Trophoblast cell (in vitro differentiated cells and primary cell): ENCODE measurements around the gene OBSCN.
A peak's percentile ranks its signal among the peaks of the same experiment; 100 is the strongest.

Experiments
- DNase-seq, 2 donors: peaks; one replicate each; pipeline ENCODE4 v3.0.0-alpha.2; 2016
- H2AFZ ChIP-seq: 2 replicates; pipeline ENCODE4 v1.6.1; 2013; ENCODE audit warnings: low read length, moderate library complexity, mild to moderate bottlenecking; ENCODE audit not compliant: insufficient read depth, poor library complexity
- H2AK5ac ChIP-seq: 2 replicates; pipeline ENCODE4 v1.6.1; 2013; ENCODE audit warnings: mild to moderate bottlenecking, low read length
- H2BK120ac ChIP-seq: 2 replicates; pipeline ENCODE4 v1.6.1; 2013; ENCODE audit warnings: low read length, mild to moderate bottlenecking, moderate library complexity; ENCODE audit not compliant: insufficient read depth, poor library complexity
- H2BK12ac ChIP-seq: 2 replicates; pipeline ENCODE4 v1.6.1; 2013; ENCODE audit warnings: mild to moderate bottlenecking, low read length, moderate library complexity
- H2BK5ac ChIP-seq: 2 replicates; pipeline ENCODE4 v1.6.1; 2013; ENCODE audit warnings: low read length, low read depth, moderate library complexity, mild to moderate bottlenecking; ENCODE audit not compliant: poor library complexity
- H3K14ac ChIP-seq: 2 replicates; pipeline ENCODE4 v1.6.1; 2013; ENCODE audit warnings: mild to moderate bottlenecking, low read length
- H3K18ac ChIP-seq: 2 replicates; pipeline ENCODE4 v1.6.1; 2013; ENCODE audit warnings: mild to moderate bottlenecking, low read length
- H3K23ac ChIP-seq: 2 replicates; pipeline ENCODE4 v1.6.1; 2013; ENCODE audit warnings: low read length
- H3K27ac ChIP-seq: 2 replicates; pipeline ENCODE4 v1.5.1; 2013; ENCODE audit warnings: low read depth, mild to moderate bottlenecking, inconsistent platforms, low read length, moderate library complexity
- H3K27me3 ChIP-seq: 2 replicates; pipeline ENCODE4 v1.6.1; 2013; ENCODE audit warnings: inconsistent platforms, mild to moderate bottlenecking, low read length, moderate library complexity; ENCODE audit not compliant: insufficient read depth
- H3K36me3 ChIP-seq, 2 experiments: 1 replicate in 1 of 2; 2 replicates in 1 of 2; pipeline ENCODE4 v1.6.1; 2013; ENCODE audit warnings: low read length in 2 of 2, mild to moderate bottlenecking in 2 of 2, moderate library complexity in 1 of 2; ENCODE audit not compliant: insufficient read depth in 2 of 2, control insufficient read depth in 1 of 2
- H3K4ac ChIP-seq: 2 replicates; pipeline ENCODE4 v1.6.1; 2013; ENCODE audit warnings: low read depth, mild to moderate bottlenecking, low read length, moderate library complexity
- H3K4me1 ChIP-seq, 2 experiments: 1 replicate in 1 of 2; 2 replicates in 1 of 2; pipeline ENCODE4 v1.6.1; 2013; ENCODE audit warnings: low read length in 2 of 2, mild to moderate bottlenecking in 2 of 2, moderate library complexity in 1 of 2; ENCODE audit not compliant: insufficient read depth in 2 of 2, control insufficient read depth in 1 of 2
- H3K4me2 ChIP-seq: 2 replicates; pipeline ENCODE4 v1.6.1; 2013; ENCODE audit warnings: inconsistent platforms, mild to moderate bottlenecking, low read length, moderate library complexity
- H3K4me3 ChIP-seq: 2 replicates; pipeline ENCODE4 v1.5.1; 2013; ENCODE audit warnings: mild to moderate bottlenecking, low read depth, low read length, inconsistent platforms
- H3K79me1 ChIP-seq: one replicate; pipeline ENCODE4 v1.6.1; 2013; ENCODE audit warnings: low read length
- H3K79me2 ChIP-seq: 2 replicates; pipeline ENCODE4 v1.6.1; 2013; ENCODE audit warnings: low read length, mild to moderate bottlenecking; ENCODE audit not compliant: control insufficient read depth, insufficient read depth, poor library complexity
- H3K9ac ChIP-seq: 2 replicates; pipeline ENCODE4 v1.6.1; 2013; ENCODE audit warnings: mild to moderate bottlenecking, low read length
- H3K9me3 ChIP-seq: 2 replicates; pipeline ENCODE4 v1.6.1; 2013; ENCODE audit warnings: low read depth, mild to moderate bottlenecking, control low read depth, inconsistent platforms, low read length; ENCODE audit not compliant: insufficient read depth
- H4K12ac ChIP-seq: 2 replicates; pipeline ENCODE4 v1.6.1; 2013; ENCODE audit warnings: low read depth, mild to moderate bottlenecking, low read length, moderate library complexity
- H4K8ac ChIP-seq: 2 replicates; pipeline ENCODE4 v1.6.1; 2013; ENCODE audit warnings: low read depth, mild to moderate bottlenecking, low read length, moderate library complexity
- H4K91ac ChIP-seq: one replicate; pipeline ENCODE4 v1.6.1; 2013; ENCODE audit warnings: low read depth, mild to moderate bottlenecking, low read length, moderate library complexity
- whole genome bisulfite sequencing: extraction: QIAGEN DNeasy Blood & Tissue Kit; methylation state at CpG from one replicate; pipeline ENCODE4 v1.1.7; 2013; ENCODE audit warnings: missing lambda C conversion rate; ENCODE audit not compliant: insufficient read length, insufficient coverage; ENCODE audit errors: extremely low coverage; 5-methylcytosine and 5-hydroxymethylcytosine counted together

The OBSCN gene

DNA sequence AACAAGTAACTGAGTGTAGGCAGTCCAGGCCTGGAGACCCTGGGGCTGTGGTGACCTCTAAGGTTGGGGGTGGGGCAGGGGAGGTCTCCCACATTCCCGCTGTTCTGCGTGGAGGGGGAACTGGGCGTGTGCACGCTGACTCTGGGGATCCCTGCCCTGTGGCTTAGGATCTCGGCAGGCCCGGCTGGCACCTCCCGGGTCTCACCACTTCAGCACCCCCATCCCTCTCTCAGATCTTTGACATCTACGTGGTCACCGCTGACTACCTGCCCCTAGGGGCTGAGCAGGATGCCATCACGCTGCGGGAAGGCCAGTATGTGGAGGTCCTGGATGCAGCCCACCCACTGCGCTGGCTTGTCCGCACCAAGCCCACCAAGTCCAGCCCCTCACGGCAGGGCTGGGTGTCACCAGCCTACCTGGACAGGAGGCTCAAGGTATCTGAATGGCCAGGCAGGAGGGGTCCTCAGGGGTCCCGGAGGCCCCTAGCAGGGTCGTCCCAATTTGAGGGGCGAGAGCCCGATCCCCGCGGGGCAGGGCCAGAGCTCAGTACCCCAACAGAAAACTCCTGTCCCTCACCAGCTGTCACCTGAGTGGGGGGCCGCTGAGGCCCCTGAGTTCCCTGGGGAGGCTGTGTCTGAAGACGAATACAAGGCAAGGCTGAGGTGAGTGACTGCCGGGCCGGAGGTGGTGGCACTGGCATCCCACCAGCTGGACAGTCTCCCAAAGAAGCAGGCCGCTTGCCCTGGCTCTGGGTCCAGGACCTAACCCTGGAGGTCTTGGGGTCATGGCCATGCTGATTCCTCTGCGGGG lies 130.1 kb downstream of the OBSCN start:
- no CpG with 5 or more reads among the region's 26 CpGs for WGBS
- Histone ChIP-seq H3K9me3 (peaks cover 1% of the 10 kb centered on the region), H2AFZ (no peak overlapping the region), H3K4ac (no peak overlapping the region), H3K4me2 (no peak overlapping the region), H4K12ac (no peak overlapping the region), H3K27ac (no peak overlapping the region), H2BK12ac (no peak overlapping the region), H3K79me2 (no peaks in the 10 kb centered on the region), H2BK120ac (no peak overlapping the region), H3K4me1 (no peaks in the 10 kb centered on the region), H2AK5ac (no peak overlapping the region), H3K9ac (no peak overlapping the region), H3K4me3 (no peak overlapping the region), H3K27me3 (no peaks in the 10 kb centered on the region), H3K18ac (no peak overlapping the region), H3K79me1 (no peaks in the 10 kb centered on the region), H4K8ac (no peak overlapping the region), H2BK5ac (no peak overlapping the region), H4K91ac (no peak overlapping the region), H3K36me3 (peaks cover 8 to 11% of the 10 kb centered on the region in 2 experiments), H3K14ac (no peak overlapping the region), H3K23ac (no peak overlapping the region)
- DNase-seq, result no peak

DNA sequence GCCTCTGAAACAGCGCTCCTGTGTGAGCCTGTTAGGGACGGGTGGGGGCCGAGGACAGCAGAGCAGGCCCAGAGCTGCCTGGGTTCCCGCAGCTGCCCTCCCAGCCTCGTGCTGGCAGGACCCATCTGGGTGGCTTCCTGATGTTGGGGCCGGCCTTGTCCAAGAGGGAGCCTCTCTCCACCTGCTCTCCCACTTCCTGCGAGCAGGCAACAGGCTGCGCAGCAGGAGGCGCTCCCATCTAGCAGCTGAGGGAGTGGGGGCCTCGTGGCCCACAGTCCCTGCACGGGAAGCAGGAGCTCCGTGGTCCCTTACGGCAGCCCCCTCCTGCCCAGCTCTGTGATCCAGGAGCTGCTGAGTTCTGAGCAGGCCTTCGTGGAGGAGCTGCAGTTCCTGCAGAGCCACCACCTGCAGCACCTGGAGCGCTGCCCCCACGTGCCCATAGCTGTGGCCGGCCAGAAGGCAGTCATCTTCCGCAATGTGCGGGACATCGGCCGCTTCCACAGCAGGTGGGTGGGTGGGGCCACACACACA lies 130.7 kb downstream of the OBSCN start:
- no peak overlapping the region for H2BK12ac ChIP-seq
- no peak overlapping the region for H4K12ac ChIP-seq
- H3K79me1 ChIP-seq, result no peaks in the 10 kb centered on the region
- no CpG with 5 or more reads among the region's 21 CpGs for WGBS
- no peak overlapping the region for H3K4me2 ChIP-seq
- no peak overlapping the region for H2AFZ ChIP-seq
- no peak overlapping the region for H3K4ac ChIP-seq
- H3K27ac ChIP-seq, result no peak overlapping the region
- no peak overlapping the region for H4K8ac ChIP-seq
- H3K9me3 ChIP-seq, result peaks cover 1% of the 10 kb centered on the region
- H2AK5ac ChIP-seq, result no peak overlapping the region
- no peak overlapping the region for H3K18ac ChIP-seq
- no peak overlapping the region for H3K23ac ChIP-seq
- no peaks in the 10 kb centered on the region for H3K4me1 ChIP-seq
- no peak overlapping the region for H2BK5ac ChIP-seq
- H3K36me3 ChIP-seq, result peaks cover 8 to 10% of the 10 kb centered on the region in 2 experiments
- H4K91ac ChIP-seq, result no peak overlapping the region
- H2BK120ac ChIP-seq, result no peak overlapping the region
- H3K4me3 ChIP-seq, result peak overlapping the region; percentile 14
- DNase-seq, result peak in 1 of 2 donors; percentile 15
- H3K79me2 ChIP-seq, result no peaks in the 10 kb centered on the region
- no peak overlapping the region for H3K14ac ChIP-seq
- H3K27me3 ChIP-seq, result no peaks in the 10 kb centered on the region
- H3K9ac ChIP-seq, result no peak overlapping the region

DNA sequence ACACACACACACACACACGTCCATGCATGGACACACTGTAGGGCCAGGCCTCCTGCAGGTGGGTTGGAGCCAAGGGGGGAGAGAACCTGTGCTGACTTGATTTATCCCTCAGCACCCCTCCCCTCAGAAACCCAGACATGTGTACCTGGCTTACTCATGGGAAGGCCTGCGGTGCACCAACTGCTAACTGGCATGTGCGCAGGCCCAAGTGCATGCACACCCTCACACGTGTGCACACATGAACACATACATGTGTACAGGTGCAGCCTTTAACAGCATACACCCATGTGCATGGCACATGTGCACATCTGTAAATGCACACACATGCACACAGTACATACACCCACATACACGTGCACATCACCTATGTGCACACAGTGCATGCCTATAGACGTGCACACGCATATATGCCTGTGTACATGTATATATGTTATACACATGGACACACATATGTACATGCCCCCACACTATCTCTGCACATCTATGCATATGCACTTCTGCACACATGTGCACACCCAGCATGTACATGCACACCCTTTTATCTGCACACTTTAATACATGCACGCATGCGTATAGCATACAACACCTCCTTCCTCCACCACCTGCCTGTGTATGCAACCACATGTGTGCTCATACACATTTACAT lies 131.3 kb downstream of the OBSCN start:
- peaks cover 7 to 8% of the 10 kb centered on the region in 2 experiments for H3K36me3 ChIP-seq
- H3K27ac ChIP-seq, result no peak overlapping the region
- DNase-seq, result no peak
- no peak overlapping the region for H2BK120ac ChIP-seq
- H3K79me2 ChIP-seq, result no peaks in the 10 kb centered on the region
- no peak overlapping the region for H2BK5ac ChIP-seq
- H3K27me3 ChIP-seq, result no peaks in the 10 kb centered on the region
- no peak overlapping the region for H3K4me2 ChIP-seq
- H3K4ac ChIP-seq, result no peak overlapping the region
- H4K12ac ChIP-seq, result no peak overlapping the region
- no peak overlapping the region for H3K14ac ChIP-seq
- peaks cover 1% of the 10 kb centered on the region for H3K9me3 ChIP-seq
- H4K91ac ChIP-seq, result no peak overlapping the region
- H2BK12ac ChIP-seq, result no peak overlapping the region
- peak overlapping the region; percentile 14 for H3K4me3 ChIP-seq
- H3K9ac ChIP-seq, result no peak overlapping the region
- H3K4me1 ChIP-seq, result no peaks in the 10 kb centered on the region
- no peak overlapping the region for H4K8ac ChIP-seq
- no peak overlapping the region for H2AK5ac ChIP-seq
- no peak overlapping the region for H3K23ac ChIP-seq
- no peak overlapping the region for H2AFZ ChIP-seq
- H3K79me1 ChIP-seq, result no peaks in the 10 kb centered on the region
- no peak overlapping the region for H3K18ac ChIP-seq
- no CpG with 5 or more reads among the region's 9 CpGs for whole genome bisulfite sequencing

DNA sequence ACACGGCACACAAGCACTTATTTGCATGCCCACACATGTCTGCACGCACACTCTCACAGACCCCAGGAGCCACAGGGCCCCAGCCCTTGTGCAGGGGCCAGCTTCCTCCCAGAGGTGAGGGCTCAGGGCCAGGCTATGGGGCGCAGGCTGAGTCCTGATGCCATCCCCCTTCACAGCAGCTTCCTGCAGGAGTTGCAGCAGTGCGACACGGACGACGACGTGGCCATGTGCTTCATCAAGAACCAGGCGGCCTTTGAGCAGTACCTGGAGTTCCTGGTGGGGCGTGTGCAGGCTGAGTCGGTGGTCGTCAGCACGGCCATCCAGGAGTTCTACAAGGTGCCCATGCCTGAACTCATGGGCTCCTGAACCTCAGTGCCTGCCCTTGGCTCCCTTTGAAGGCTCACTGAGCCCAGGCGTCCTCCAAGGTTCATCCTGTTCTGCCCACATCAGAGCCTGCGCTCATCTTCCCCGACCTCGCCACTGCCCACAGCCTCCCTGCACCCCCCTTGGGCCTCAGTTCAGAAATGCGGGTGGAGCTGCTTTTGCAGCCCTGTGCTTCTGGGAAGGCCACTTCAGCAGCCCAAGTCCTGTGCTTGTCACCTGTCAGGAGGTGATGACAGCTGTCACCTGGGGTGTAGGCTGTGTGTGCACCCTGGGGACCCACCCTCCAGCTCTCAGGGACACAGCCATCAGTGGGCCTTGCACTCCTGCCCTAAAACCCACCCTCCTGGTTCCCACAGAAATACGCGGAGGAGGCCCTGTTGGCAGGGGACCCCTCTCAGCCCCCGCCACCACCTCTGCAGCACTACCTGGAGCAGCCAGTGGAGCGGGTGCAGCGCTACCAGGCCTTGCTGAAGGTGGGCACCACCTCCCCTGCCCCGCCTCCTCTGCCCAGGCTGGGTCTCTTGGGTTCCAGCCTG lies 132.2 kb downstream of the OBSCN start:
- Histone ChIP-seq H3K4ac (no peak overlapping the region), H3K27me3 (no peaks in the 10 kb centered on the region), H2AFZ (no peak overlapping the region), H3K23ac (no peak overlapping the region), H2AK5ac (no peak overlapping the region), H2BK12ac (no peak overlapping the region), H3K4me1 (no peaks in the 10 kb centered on the region), H3K79me2 (no peaks in the 10 kb centered on the region), H2BK120ac (no peak overlapping the region), H3K36me3 (peaks cover 7 to 8% of the 10 kb centered on the region in 2 experiments), H3K9ac (no peak overlapping the region), H3K27ac (no peak overlapping the region), H2BK5ac (no peak overlapping the region), H3K4me2 (no peak overlapping the region), H4K91ac (no peak overlapping the region), H3K14ac (no peak overlapping the region), H3K9me3 (peaks cover 2% of the 10 kb centered on the region), H3K4me3 (no peak overlapping the region), H4K8ac (no peak overlapping the region), H4K12ac (no peak overlapping the region), H3K79me1 (no peaks in the 10 kb centered on the region), H3K18ac (no peak overlapping the region)
- DNase-seq, result no peak
- no CpG with 5 or more reads among the region's 24 CpGs for WGBS
